SK-N-SH treated with all-trans-retinoic acid at 6 μM for 48 hours (cell line): ENCODE measurements around the gene DRC1.

Source experiments
- CSDC2 ChIP-seq: fragments of 250-450 bp; sonication (Bioruptor Pico); IDR thresholded peaks from 2 replicates; pipeline ENCODE4 v1.5.0; 2020; ENCODE audit warnings: mild to moderate bottlenecking, moderate library complexity
- ISL1 ChIP-seq: fragments of 250-450 bp; sonication (Bioruptor Pico); IDR thresholded peaks from 2 replicates; pipeline ENCODE4 v2.1.2; 2022; ENCODE audit warnings: mild to moderate bottlenecking, moderate library complexity
- PATZ1 ChIP-seq: fragments of 250-450 bp; sonication (Bioruptor Pico); IDR thresholded peaks from 2 replicates; pipeline ENCODE4 v1.8.0; 2020; ENCODE audit warnings: mild to moderate bottlenecking, moderate library complexity, borderline replicate concordance
- POU6F1 ChIP-seq: fragments of 250-450 bp; sonication (Bioruptor Pico); IDR thresholded peaks from 2 replicates; pipeline ENCODE4 v1.8.0; 2021; ENCODE audit warnings: low read depth, mild to moderate bottlenecking, moderate library complexity, borderline replicate concordance
- SNAI2 ChIP-seq: fragments of 250-450 bp; sonication (Bioruptor Pico); IDR thresholded peaks from 2 replicates; pipeline ENCODE4 v1.5.0; 2020; ENCODE audit warnings: mild to moderate bottlenecking, moderate library complexity
- TOX ChIP-seq: fragments of 250-450 bp; sonication (Bioruptor Pico); IDR thresholded peaks from 2 replicates; pipeline ENCODE4 v1.8.0; 2021; ENCODE audit warnings: mild to moderate bottlenecking, moderate library complexity, borderline replicate concordance
- ZC3H10 ChIP-seq: fragments of 250-450 bp; sonication (Bioruptor Pico); IDR thresholded peaks from 2 replicates; pipeline ENCODE4 v1.5.1; 2021; ENCODE audit warnings: mild to moderate bottlenecking, moderate library complexity

- TF ChIP-seq PATZ1 (CRISPR knock-in tag) = no peak
- no peak for TF ChIP-seq CSDC2 (CRISPR knock-in tag)
- TF ChIP-seq ISL1 (CRISPR knock-in tag) = no peak
- TF ChIP-seq POU6F1 (CRISPR knock-in tag) = no peak
- TF ChIP-seq ZC3H10 (CRISPR knock-in tag) = no peak
- no peak for TF ChIP-seq SNAI2 (CRISPR knock-in tag)
- TF ChIP-seq TOX (CRISPR knock-in tag) = no peak
These were observed 9.1 kb downstream of the DRC1 start for GRCh38 chr2:26410764-26411243.
